Osteoblast (primary cell): ENCODE data around the gene CLMP. TPM values are rescaled to one million over a fixed set of nuclear protein-coding genes. Genes with fewer than 3 reads are reported as not detected.
A peak's percentile ranks its signal among the peaks of the same experiment; 100 is the strongest.

Experiments
- DNase-seq: peaks from one replicate; pipeline ENCODE4 v3.0.0; 2011; ENCODE audit warnings: low spot score, mixed read lengths; ENCODE audit not compliant: insufficient read length; ENCODE audit errors: missing footprints
- H2AFZ ChIP-seq: 2 replicates; pipeline ENCODE4 v1.6.0; 2011; ENCODE audit warnings: mild to moderate bottlenecking, low read length
- H3K27ac ChIP-seq: 2 replicates; pipeline ENCODE4 v1.5.1; 2011; ENCODE audit warnings: mild to moderate bottlenecking, low read depth, low read length, moderate library complexity
- H3K27me3 ChIP-seq: 2 replicates; pipeline ENCODE4 v1.6.0; 2012; ENCODE audit warnings: mild to moderate bottlenecking, control low read depth, inconsistent platforms, low read length, moderate library complexity; ENCODE audit not compliant: insufficient read depth
- H3K36me3 ChIP-seq: 2 replicates; pipeline ENCODE4 v1.5.1; 2011; ENCODE audit warnings: mild to moderate bottlenecking, low read length, control low read depth, moderate library complexity; ENCODE audit not compliant: insufficient read depth
- H3K4me1 ChIP-seq: 2 replicates; pipeline ENCODE4 v1.5.1; 2011; ENCODE audit warnings: mild to moderate bottlenecking, low read length, control low read depth, moderate library complexity; ENCODE audit not compliant: insufficient read depth
- H3K4me2 ChIP-seq: 2 replicates; pipeline ENCODE4 v1.6.0; 2011; ENCODE audit warnings: mild to moderate bottlenecking, low read length; ENCODE audit not compliant: insufficient read depth
- H3K4me3 ChIP-seq: fragments of 200-600 bp; sonication (generic); 3 replicates; pipeline ENCODE4 v1.5.1; 2012; ENCODE audit warnings: mild to moderate bottlenecking, low read length, inconsistent platforms; ENCODE audit not compliant: insufficient read depth
- H3K79me2 ChIP-seq: 2 replicates; pipeline ENCODE4 v1.6.0; 2012; ENCODE audit warnings: mild to moderate bottlenecking, low read length, control low read depth, inconsistent platforms; ENCODE audit not compliant: insufficient read depth
- H3K9me3 ChIP-seq: 2 replicates; pipeline ENCODE4 v1.5.1; 2011; ENCODE audit warnings: low read depth, low read length, control low read depth
- H4K20me1 ChIP-seq: 2 replicates; pipeline ENCODE4 v1.6.0; 2012; ENCODE audit warnings: mild to moderate bottlenecking, low read length, control low read depth; ENCODE audit not compliant: insufficient read depth
- CTCF ChIP-seq: IDR thresholded peaks from 2 replicates; pipeline ENCODE4 v1.5.1; 2011; ENCODE audit warnings: mild to moderate bottlenecking, low read depth, low read length, moderate library complexity; ENCODE audit errors: extremely low read depth
- total RNA-seq: library from RNA; depleted of rRNA; stranded (reverse); fragments of >200 nt; gene quantifications from 2 replicates; pipeline ENCODE4 v1.2.3, GENCODE V29; 2012

The CLMP gene
- total RNA-seq, 1 donor = 210 TPM

- H3K4me2 ChIP-seq = no peak overlapping the region
- H3K4me3 ChIP-seq = no peak overlapping the region
- H4K20me1 ChIP-seq = no peaks in the 10 kb centered on the region
- TF ChIP-seq CTCF = no peak
- no peak overlapping the region for H2AFZ ChIP-seq
- peaks cover 19% of the 10 kb centered on the region for H3K4me1 ChIP-seq
- no peak overlapping the region for H3K27ac ChIP-seq
- no peaks in the 10 kb centered on the region for H3K9me3 ChIP-seq
- H3K36me3 ChIP-seq = peaks cover 24% of the 10 kb centered on the region
- H3K79me2 ChIP-seq = peaks cover 71% of the 10 kb centered on the region
- DNase-seq = no peak
- H3K27me3 ChIP-seq = no peaks in the 10 kb centered on the region
Measured at GRCh38 chr11:123116486-123116885, 78.6 kb downstream of the CLMP start.

DNA sequence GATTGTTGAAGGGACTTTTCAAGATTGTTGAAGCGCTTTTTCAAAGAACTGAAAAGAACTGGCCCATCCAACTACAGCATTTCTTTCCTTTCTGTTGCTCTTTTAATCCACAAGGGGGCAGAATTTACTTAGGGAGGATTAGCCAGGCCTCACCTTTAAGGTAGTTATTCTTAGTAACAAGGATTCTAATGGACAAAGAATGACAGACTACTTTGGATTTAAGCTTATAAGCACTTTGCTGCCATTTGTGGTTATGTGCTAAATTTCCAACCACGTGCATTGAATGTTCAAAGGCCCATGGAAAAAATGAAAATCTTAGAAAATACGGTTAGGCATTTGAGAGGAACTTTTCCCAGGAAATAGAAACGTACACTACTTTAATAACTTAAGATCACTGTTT is 83.6 kb downstream of the CLMP start:
- peak; percentile 63 for DNase-seq
- Histone ChIP-seq H2AFZ (no peak overlapping the region), H3K36me3 (peaks cover 34% of the 10 kb centered on the region), H3K4me3 (no peak overlapping the region), H3K79me2 (peaks cover 87% of the 10 kb centered on the region), H3K4me2 (peak overlapping the region; percentile 28), H3K27me3 (no peaks in the 10 kb centered on the region), H4K20me1 (peaks cover 12% of the 10 kb centered on the region), H3K27ac (peak overlapping the region; percentile 81), H3K4me1 (peaks cover 20% of the 10 kb centered on the region), H3K9me3 (no peaks in the 10 kb centered on the region)
- TF ChIP-seq CTCF = peak; percentile 78

DNA sequence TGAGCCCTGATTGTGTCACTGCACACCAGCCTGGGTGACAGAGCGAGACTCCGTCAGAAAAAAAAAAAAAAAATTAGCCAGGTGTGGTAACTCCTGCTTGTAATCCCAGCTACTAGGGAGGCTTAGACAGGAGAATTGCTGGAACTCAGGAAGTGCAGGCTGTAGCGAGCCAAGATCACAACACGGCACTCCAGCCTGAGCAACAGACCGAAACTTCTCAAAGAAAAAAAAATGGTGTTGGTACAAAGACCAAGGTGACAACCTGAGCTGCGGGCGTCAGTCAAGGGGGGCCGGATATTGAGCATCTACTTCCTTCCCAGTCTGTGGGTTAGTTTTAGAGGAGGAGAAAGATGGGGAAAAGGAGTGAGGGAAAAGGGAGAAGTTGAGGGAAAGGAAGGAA is 84.7 kb downstream of the CLMP start:
- H3K27ac ChIP-seq = peak overlapping the region; percentile 81
- H3K36me3 ChIP-seq = peaks cover 25% of the 10 kb centered on the region
- no peak overlapping the region for H3K4me2 ChIP-seq
- no peaks in the 10 kb centered on the region for H3K27me3 ChIP-seq
- H2AFZ ChIP-seq = no peak overlapping the region
- no peaks in the 10 kb centered on the region for H3K9me3 ChIP-seq
- H3K4me1 ChIP-seq = peaks cover 22% of the 10 kb centered on the region
- H3K79me2 ChIP-seq = peaks cover 86% of the 10 kb centered on the region
- no peak for TF ChIP-seq CTCF
- H3K4me3 ChIP-seq = no peak overlapping the region
- peaks cover 12% of the 10 kb centered on the region for H4K20me1 ChIP-seq
- peak; percentile 14 for DNase-seq

- TF ChIP-seq CTCF = no peak
- peaks cover 19% of the 10 kb centered on the region for H4K20me1 ChIP-seq
- H3K79me2 ChIP-seq = peaks cover 84% of the 10 kb centered on the region
Measured at GRCh38 chr11:123107945-123108495, 87.0 kb downstream of the CLMP start.

More at GRCh38 chr11:123107945-123108495, 87.0 kb downstream of the CLMP start:
- no peak for DNase-seq
- H3K4me3 ChIP-seq = no peak overlapping the region
- no peaks in the 10 kb centered on the region for H3K27me3 ChIP-seq
- no peaks in the 10 kb centered on the region for H3K9me3 ChIP-seq
- H2AFZ ChIP-seq = no peak overlapping the region
- H3K4me1 ChIP-seq = peaks cover 36% of the 10 kb centered on the region
- H3K27ac ChIP-seq = peak overlapping the region; percentile 36
- no peak overlapping the region for H3K4me2 ChIP-seq
- H3K36me3 ChIP-seq = peaks cover 13% of the 10 kb centered on the region
